OCI-LY1 (cell line): ENCODE results near the gene FBN1.

Experiments used
- EZH2 ChIP-seq: fragments of 200-600 bp; sonication (generic), shearing (Covaris generic); IDR thresholded peaks from 2 replicates; pipeline ENCODE4 v1.8.0; 2017; ENCODE audit warnings: borderline replicate concordance, mixed run types, mild to moderate bottlenecking, antibody characterized with exemption, low read length, moderate library complexity, mixed read lengths
- TF ChIP-seq, protein P1 (sequence below): fragments of 200-600 bp; sonication (generic), shearing (Covaris generic); IDR thresholded peaks from 2 replicates; pipeline ENCODE4 v1.5.1; 2017; ENCODE audit warnings: mild to moderate bottlenecking, antibody characterized with exemption, low read length, moderate library complexity, mixed read lengths

DNA sequence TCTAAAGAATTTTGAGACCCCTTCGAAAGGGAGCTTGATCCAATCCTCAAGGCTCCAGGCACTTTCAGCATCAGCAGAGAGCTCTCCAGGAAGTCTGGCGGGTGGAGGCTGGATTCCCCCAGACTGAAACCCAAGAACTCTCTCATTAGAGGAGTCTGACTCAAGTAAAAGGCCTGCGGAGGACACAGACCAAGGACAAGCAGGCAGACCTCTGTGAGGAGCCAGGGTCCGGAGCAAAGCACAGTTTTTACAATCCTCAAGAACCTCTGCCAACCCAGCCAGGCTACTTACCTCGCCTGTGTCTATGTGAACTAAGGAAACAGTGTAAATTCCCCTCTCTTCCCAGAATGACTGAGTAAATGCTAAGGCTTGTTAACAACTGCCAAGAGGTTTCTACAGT lies 86.2 kb downstream of the FBN1 start:
- TF ChIP-seq, protein P1, sequence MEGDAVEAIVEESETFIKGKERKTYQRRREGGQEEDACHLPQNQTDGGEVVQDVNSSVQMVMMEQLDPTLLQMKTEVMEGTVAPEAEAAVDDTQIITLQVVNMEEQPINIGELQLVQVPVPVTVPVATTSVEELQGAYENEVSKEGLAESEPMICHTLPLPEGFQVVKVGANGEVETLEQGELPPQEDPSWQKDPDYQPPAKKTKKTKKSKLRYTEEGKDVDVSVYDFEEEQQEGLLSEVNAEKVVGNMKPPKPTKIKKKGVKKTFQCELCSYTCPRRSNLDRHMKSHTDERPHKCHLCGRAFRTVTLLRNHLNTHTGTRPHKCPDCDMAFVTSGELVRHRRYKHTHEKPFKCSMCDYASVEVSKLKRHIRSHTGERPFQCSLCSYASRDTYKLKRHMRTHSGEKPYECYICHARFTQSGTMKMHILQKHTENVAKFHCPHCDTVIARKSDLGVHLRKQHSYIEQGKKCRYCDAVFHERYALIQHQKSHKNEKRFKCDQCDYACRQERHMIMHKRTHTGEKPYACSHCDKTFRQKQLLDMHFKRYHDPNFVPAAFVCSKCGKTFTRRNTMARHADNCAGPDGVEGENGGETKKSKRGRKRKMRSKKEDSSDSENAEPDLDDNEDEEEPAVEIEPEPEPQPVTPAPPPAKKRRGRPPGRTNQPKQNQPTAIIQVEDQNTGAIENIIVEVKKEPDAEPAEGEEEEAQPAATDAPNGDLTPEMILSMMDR, result no peak
- no peak for TF ChIP-seq EZH2
